Endometrium (tissue), 2 donors: ENCODE results near the gene LYSMD4.
A peak's percentile ranks its signal among the peaks of the same experiment; 100 is the strongest.
"Not testable (repeated sequence)": the region's sequence is repeated elsewhere in the genome, so short reads cannot be mapped to it uniquely, and the experiment has no call there.

Experiments used
- FAIRE-seq: peaks from 2 replicates; lab custom pipeline; 2012; peaks lifted over from hg19 to GRCh38; lab: Jason Lieb, UNC
- donor health status: control.
- donor health status: control.

Gene LYSMD4

DNA sequence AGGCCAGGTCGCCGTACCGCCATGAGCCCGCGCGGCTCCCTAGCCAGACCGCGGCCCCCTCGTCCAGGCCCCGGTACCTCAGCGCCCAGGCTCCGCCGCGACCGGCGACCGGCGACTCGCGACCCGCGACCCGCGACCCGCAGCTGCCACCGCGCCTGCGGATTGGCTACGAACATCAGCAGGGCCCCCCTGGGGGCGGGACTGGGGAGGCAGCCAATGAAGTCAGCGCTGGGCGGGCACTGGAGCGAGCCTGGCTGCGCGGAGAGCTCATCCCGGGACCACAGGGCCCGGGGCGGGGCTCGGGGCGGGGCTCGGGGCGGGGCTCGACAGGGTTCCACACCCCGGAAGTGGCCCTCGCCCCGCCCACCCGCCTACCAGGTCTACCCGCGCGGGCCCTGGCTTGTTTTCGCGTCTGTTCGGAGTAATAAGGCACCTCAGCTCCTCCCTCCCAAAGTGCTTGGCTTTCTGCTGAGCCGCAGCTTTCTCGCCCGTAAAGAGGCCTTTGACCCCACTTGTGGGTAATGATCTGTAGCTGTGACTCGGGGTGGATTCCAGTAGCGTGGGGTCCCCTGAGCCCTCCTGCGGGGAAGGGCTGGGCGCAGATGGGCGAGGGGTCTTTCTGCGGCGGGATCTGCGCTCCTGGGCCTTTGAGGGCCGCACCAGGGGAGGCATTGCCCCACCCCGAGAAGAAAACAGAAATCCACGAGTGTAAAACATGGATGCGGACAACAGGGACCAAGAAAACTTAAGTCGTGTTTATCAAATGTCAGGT is at the start of gene LYSMD4:
Gene LYSMD4 (minus strand): TSS at position 170 of the 772 bp plus-strand sequence. CDS start 1,438 bp downstream, outside the sequence.
- FAIRE-seq, result no peak

DNA sequence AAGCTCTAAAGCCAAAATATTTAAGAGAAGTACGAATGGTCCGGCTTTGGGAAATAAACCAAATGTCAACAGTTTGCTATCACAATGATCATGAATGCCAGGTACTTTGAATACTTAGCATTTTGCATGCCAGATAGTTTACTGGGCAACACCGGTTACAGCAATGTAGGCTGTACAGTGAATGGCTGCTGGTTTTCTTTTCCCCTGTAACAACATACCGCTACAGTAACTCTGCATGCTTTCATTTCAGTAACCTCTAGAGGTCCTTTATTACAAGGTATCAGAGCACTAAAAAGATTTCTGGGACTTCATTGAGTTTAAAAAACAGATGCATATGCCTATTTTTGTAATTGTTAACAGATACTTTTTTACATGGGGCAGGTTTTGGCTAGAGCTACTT is 48.8 kb upstream of the LYSMD4 start:
- FAIRE-seq, result not testable (repeated sequence)

DNA sequence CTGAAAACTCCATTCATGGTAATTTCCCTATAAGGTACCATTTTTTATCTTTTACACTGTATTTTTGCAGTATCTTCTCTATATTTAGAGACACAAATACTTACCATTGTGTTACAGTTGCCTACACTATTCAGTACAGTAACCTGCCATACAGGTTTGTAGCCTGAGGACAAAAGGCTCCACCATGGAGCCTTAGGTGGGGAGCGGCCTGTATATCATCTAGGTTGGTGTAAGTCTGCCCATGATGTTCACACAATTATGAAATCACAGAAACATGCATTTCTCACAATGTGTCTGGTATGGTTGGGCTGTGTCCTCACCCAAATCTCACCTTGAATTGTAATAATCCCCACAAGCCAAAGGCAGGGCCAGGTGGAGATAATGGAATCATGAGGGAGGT is 43.9 kb upstream of the LYSMD4 start:
- FAIRE-seq, result no peak

DNA sequence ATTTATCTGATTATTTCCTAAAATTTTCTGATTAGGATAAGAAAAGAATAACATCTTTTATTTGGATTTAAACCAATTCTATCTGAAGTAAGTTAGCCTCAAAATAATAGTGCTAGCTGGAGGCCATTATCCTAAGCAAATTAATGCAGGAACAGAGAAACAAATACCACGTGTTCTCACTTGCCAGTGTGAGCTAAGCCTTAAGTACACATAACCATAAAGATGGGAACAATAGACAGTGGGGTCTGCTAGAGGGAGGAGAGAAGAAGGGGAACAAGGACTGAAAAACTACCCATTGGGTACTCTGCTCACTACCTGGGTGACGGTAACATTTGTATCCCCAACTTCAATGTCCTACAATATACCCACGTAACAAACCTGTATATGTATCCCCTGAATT is 31.3 kb upstream of the LYSMD4 start:
- no peak for FAIRE-seq

DNA sequence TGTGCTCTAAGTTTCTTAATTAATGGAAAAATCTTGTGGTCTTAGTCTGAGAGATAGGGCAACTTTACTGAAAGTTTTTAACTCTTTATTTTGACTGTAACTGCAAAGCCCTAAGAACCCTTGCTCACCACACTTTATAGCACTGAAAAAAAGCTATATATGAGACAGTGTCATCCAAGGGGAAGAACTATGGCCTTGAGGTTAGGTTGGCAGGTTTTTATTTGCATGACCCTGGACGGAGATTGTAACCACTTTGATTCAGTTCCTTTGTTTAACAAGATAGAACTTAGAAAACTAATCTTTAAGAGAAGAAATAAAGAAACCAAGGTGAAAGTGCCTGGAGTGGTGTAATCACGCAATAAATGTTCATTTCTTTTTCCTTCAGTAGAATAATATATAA is 30.6 kb upstream of the LYSMD4 start:
- FAIRE-seq, result no peak

DNA sequence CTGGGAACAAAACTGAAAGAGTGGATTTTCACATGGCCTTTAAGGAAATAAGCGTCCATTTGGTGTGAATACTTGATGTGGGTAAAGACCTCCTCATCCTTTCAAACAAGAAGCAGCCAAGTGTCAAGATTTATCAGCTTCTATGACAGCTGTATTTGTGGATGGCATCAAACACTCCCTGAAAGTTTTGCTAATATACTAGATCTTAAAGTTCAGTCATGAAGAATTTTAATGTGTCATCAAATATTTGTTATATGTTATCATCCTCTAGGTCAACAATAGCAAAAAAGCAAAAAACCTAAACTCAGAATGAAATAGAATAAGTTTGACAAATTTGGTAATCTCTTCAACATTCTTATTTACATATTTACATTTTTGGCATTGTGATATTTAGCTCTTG is 29.1 kb upstream of the LYSMD4 start:
- no peak for FAIRE-seq

DNA sequence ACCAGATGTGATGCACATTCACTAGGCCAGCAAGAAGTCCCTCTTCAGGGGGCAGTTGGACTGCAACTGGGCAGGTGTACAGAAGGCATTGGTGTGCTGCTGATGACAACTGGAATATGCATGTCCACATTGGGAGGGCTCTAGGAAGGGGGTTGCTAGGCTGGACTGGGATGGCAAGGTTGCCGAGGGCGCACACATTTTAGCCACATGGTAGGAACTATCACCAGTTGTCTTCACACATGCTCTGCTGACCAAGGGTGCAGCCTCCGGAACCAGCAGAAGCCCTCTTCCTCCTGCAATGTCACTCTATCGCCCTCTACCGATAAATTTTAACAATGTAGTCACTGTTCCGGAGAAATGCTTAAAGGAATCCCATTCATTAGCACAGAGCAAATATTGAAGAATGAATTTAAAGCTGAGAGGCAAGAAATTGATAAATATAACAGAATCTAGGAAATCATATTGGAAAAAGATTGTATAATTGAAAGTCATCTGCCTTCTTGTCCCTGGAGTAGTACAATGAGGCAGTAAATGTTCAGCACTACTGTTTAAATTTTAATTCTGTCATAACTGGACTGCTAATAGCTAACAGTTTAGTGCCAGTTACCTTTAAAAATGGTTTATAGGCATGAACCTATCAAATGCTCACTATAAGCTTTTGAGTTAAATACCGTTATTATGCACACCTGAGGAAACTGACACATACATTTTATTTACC is 22.6 kb upstream of the LYSMD4 start:
- peak; percentile 62 for FAIRE-seq

DNA sequence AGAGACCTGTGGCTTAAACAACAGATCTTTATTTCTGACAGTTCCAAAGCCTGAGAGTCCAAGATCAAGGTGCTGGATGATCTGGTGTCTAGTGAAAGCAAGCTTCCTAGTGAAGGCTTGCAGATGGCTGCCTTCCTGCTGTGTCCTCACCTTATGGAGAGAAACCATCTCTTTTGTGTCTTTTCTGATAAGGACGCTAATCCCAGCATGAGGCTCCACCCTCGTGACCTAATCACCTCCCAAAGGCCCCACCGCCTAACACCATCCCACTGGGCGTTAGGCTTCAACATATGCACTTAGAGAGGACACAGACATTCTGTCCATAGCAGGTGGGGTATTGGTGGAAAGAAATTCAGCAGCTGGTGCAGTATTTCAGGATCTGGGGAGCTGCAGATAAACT is 19.8 kb upstream of the LYSMD4 start:
- no peak for FAIRE-seq

DNA sequence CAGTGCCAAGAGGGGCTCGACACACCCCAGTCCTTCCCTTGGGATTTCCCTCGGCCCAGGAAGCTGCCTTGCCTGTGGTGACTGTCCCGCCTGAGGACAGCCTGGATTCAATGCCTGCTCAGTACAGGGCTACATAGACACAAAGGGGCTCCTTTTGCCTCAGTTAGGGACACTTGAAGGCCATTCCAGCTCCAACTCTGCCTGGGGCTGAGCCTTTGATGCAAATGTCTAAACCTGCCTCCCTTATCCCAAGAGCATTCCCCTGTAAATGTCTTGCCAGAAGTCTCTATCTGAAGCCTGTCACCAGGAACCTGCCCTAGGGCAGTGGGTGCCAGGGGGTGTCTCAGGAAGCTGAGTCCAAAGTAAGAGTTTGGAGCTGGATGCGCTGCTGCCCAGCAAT is 19.3 kb upstream of the LYSMD4 start:
- no peak for FAIRE-seq

DNA sequence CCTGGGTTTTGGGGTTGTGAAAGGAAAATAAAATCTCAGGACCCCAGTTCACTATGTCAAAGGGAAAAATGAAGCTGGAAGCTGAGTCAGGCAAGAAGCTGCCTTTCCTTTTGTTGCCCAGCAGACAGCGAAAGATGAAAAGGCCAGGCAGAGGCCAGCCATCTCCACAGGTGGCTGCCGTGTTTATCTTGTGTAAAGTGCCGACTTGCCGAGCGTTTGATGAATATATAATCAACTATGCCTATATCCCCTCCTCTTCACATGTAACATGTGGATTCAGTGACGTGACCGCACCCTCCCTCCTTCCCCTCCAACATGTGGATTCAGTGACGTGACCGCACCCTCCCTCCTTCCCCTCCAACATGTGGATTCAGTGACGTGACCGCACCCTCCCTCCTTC is 17.1 kb upstream of the LYSMD4 start:
- FAIRE-seq, result not testable (repeated sequence)

DNA sequence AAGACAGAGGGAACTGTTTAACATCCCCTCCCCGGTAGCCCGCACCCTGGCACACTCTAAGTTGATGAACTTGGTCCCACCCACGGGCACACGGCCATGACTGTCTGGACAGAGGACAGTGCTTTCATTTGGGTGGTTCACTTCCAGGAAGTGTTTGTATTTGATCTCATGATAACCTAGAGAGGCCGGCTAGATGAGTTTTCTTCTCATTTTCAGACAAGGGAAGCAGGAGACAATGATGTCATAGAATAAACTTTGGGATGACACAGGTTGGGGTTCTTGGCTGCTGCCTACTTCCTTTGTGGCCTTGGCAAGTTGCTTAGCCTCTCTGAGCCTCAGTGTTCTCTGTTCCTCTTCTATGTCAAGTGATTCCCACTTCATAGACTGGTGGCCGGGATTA is 16.1 kb upstream of the LYSMD4 start:
- FAIRE-seq, result no peak

DNA sequence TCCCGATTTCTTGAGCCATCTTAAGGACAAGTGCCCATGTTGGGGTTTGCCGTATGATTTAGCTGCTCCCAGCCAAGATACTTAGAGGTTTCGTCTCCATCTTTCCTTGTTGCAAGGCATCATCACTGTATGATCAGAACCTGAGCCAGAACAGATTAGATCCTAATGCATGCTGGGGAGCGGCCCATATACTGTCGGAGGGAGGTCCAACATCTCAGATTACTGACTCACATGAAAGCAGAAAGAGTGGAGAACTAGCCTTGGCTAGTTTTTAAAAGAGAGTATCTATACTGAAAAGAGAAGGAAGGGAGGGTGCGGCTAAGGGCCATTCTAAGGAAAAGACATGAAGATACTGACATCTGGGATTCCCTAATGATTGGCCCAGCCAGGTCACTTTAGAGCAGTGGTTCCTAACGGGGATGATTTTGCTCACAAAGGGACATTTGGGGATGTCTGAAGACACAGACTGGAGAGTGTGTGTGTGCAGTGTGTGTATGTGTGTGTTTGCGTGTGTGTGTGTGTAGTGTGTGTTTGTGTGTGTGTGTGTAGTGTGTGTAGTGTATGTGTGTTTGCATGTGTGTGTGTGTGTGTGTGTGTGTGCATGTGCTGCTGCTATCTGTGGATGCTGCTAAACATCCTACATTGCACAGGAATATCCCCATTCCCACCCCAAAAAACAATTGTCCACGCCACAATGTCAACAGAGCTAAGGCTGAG is 12.3 kb upstream of the LYSMD4 start:
- FAIRE-seq, result no peak

DNA sequence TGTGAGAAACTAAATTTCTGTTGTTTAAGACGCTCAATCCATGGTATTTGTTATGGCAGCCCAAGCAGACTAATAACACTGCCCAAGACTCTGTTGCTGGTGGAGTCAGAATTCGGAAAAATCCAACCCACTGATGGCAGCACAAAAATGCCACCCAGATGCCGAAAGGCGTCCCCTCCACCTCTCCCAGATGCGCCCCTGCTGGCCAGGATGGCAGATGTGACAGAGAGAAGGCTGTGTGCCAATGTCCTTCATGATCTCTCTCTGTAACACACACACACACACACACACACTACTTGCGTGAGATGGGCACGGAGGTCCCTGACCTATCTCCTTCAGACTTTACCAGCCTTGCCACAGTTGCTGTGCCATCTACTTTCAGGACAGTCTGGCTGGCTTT is 10.9 kb upstream of the LYSMD4 start:
- FAIRE-seq, result no peak

DNA sequence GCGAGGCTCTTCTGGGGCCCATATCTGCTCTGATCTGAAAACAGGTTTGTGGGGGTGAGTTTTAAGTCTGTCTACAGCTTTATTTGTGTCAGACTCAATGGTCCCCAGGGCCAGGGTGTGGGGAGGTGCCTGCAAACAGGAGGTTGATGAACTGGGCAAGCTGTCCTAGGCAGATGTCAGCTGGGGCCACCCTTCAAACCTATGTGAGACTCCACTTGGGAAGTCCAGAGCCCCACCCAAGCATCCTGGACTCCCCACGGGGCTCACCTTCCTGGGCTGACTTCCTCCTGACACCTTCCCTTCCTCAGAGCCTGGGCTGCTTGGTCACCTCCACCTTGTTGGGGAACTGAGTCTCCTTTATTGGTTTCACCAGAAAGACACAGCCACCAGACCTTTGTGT is 8.6 kb upstream of the LYSMD4 start:
- FAIRE-seq, result no peak

DNA sequence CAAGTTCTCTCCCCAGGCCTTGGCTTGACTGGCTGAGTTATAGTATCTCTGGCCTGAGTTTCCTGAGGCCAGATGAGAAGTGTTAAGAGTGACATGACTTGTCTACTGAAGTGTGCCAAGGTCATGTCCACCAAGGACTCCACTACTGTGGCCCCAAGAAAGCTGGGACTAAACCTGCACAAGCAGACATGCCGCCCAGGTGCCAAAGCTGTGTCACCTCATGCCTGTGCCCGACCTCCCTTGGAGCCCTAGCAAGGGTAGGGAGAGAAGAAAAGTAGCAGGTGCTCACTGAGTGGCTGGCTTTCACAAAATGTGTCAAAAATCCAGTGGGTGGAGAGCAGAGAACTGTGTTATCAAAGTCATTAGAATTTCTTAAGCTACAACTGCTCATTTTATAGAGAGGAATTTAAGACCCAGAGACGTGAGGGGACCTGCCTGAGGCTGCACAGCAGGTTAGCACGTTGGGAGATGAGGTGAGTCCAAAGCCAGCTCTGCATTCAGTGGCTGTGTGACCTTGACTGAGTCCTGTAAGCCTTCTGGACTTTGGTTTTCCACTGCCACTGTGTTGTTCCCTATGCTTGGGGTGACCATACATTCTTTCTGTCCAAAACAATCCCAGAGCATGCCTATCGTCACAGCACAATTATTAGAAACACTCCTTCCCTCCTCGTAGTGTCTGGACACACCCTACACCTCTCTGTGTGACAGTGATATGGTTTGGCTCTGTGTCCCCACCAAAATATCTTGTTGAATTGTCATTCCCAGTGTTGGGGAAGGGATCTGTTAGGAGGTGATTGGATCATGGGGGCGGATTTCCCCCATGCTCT is 5.0 kb upstream of the LYSMD4 start:
- no peak for FAIRE-seq

DNA sequence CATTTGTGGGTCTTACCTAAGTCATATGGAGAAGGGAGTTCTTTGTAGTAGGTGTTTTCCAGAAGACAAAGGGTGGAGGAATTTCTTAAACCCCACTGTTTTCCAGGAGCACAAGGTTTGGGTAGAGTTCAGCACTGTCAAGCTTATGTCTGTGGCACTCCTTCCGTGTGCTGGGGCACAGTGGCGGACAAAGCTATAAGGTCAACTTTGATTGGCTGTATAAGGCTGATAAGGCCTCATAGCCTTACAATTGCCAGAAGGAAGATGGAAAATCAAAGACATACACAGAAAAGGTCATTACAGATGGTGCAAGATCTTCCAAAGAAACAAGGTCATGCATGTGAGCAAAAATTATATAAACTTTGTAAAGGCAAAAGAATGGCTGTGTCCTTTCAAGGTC is 3.5 kb upstream of the LYSMD4 start:
- no peak for FAIRE-seq

DNA sequence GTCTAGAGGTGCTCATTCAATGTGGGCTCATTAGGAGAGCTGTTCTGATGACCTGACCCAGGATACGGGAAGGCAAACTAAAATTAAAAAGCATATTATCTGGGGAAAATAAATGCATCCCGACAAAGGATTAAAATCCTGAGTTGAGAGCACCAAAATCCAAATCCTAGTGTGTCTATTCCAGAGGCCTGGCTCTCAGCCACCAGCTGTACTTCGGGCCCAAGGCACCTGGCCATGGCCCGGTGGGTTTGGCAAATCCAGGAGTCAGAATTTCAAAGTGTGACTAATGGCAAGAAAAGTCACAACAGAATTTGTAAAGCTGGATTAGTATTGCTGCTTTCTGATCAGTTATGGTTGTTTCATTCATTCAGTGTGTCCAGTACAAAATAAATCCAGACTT is 2.6 kb upstream of the LYSMD4 start:
- no peak for FAIRE-seq

DNA sequence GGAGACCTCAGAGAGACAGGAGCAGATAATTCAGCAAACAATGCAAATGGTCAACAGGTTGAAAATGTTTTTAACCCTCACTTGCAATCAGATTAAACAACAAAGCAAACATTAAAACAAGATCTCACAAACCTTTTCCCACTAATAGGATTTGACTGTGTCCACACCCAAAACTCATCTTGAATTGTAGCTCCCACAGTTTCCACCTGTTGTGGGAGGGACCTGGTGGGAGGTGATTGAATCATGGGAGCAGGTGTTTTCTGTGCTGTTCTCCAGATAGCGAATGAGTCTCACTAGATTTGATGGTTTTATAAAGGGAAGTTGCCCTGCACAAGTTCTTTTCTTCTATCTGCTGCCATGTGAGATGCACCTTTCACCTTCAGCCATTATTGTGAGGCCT is 1.3 kb upstream of the LYSMD4 start:
- FAIRE-seq, result no peak

DNA sequence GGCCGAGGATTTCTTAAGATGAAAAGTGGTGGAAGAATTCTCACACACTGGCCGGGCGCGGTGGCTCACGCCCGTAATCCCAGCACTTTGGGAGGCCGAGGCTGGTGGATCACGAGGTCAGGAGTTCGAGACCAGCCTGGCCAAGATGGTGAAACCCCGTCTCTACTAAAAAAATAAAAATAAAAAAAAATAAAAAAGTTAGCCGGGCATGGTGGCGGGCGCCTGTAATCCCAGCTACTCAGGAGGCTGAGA is 729 bp upstream of the LYSMD4 start:
- not testable (repeated sequence) for FAIRE-seq

DNA sequence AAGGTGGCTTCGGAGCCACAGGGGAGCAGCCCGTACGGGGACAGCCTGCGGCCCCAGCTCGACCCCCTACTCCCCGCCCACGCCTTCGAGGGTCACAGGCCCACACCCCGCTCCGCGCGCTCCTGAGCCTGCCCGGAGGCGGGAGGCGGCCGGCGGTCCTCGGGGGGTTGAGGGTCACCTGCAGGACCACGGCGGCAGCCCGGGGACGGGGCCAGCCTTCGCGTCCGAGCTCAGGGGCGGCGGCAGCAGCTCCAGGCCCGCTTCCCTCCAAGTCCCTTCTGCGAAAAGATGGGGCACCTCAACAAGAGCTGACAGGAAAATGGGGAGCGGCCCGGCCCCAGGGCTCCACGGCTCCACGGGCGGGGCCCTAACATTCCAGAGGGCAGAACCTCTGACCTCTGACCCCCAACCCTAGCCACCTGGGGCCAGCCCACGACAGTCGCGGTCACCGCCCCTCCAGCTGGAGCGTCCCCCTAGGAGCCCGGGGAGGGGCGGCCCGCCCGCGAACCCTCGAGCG is 428 bp downstream of the LYSMD4 start:
- FAIRE-seq, result no peak

DNA sequence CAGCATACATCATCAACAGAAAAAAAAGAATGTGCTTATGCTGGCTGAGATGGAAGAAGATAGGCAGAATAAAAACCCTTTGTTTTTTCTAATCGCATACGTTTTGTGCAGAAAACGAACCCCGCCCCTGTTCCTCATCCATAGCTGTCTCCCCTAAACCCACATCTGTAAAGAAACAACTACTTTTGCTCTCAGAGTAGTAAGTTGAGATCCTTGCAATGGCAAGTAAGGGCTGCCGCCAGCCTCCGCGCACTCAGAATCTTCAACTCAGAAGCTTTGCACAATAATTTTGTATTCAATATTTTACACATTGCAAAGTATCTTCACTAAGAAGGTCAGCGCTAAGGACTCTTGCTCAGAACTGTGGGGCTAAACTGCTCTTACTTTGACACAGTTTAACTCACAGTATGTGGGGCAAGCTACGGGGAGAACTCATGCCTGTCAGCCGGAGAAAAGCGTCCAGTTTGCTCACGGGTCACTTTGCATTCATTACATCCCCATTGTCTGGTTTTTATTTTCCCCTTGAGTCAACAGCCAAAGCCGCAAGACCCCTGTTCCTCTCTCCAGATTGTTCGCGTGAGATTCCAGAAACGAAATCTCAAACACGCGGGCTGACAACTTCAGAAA is 1.0 kb downstream of the LYSMD4 start:
- FAIRE-seq, result no peak
